KMS-11 (cell line): ENCODE data around the gene ZNF669.

Source experiments
- H2AFZ ChIP-seq: fragments of 200-600 bp; sonication (generic); 2 replicates; pipeline ENCODE4 v1.6.1; 2016; ENCODE audit warnings: antibody characterized with exemption, mixed run types, low read depth
- H3K27ac ChIP-seq: fragments of 200-600 bp; sonication (generic); 2 replicates; pipeline ENCODE4 v1.6.1; 2016; ENCODE audit warnings: mild to moderate bottlenecking, mixed run types
- H3K27me3 ChIP-seq: fragments of 200-600 bp; sonication (generic); 2 replicates; pipeline ENCODE4 v1.6.1; 2017; ENCODE audit warnings: mild to moderate bottlenecking, low read depth, mixed run types, moderate library complexity; ENCODE audit not compliant: insufficient read depth
- H3K36me3 ChIP-seq: fragments of 200-600 bp; sonication (generic); 2 replicates; pipeline ENCODE4 v1.6.1; 2017; ENCODE audit warnings: mild to moderate bottlenecking, mixed run types; ENCODE audit not compliant: insufficient read depth
- H3K4me1 ChIP-seq: fragments of 200-600 bp; sonication (generic); 2 replicates; pipeline ENCODE4 v1.6.1; 2016; ENCODE audit warnings: mild to moderate bottlenecking, low read depth, mixed run types; ENCODE audit not compliant: poor library complexity, severe bottlenecking
- H3K4me2 ChIP-seq: fragments of 200-600 bp; sonication (generic); 2 replicates; pipeline ENCODE4 v1.7.0; 2016; ENCODE audit warnings: mild to moderate bottlenecking, mixed run types
- H3K4me3 ChIP-seq: fragments of 200-600 bp; sonication (generic); IDR thresholded peaks from 2 replicates; pipeline ENCODE4 v1.6.1; 2017; ENCODE audit warnings: low read depth, low read length, mixed read lengths; ENCODE audit not compliant: insufficient read depth
- H3K79me2 ChIP-seq: fragments of 200-600 bp; sonication (generic); 2 replicates; pipeline ENCODE4 v1.6.1; 2016; ENCODE audit warnings: low read depth, mixed run types; ENCODE audit not compliant: insufficient read depth
- H3K9ac ChIP-seq: fragments of 200-600 bp; sonication (generic); 2 replicates; pipeline ENCODE4 v1.6.1; 2016; ENCODE audit warnings: mild to moderate bottlenecking, mixed run types
- H4K20me1 ChIP-seq: fragments of 200-600 bp; sonication (generic); 2 replicates; pipeline ENCODE4 v1.6.1; 2016; ENCODE audit warnings: mild to moderate bottlenecking, mixed run types; ENCODE audit not compliant: insufficient read depth
- TF ChIP-seq, protein P1 (sequence below): fragments of 200-600 bp; sonication (generic); conservative IDR thresholded peaks from 2 replicates; pipeline ENCODE4 v1.6.1; 2017; ENCODE audit warnings: low read depth, mild to moderate bottlenecking, antibody characterized with exemption, low read length, moderate library complexity, mixed read lengths

ZNF669 gene

DNA sequence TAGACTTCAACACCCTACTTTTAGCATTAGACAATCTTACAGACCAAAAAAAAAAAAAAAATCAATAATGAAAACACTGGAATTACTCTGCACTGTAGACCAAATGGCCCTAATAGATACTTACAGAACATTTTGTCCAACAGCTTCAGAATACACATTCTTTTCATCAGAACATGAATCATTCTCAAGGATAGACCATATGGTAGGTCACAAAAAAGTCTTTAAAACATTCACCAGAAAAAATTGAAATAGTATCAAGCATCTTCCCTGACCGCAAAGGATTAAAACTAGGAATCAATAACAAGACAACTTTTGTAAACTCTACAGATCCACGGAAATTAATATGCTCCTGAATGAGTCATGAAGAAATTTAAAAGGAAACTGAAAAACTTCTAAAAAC lies 48.1 kb downstream of the ZNF669 start:
- Histone ChIP-seq H3K4me1 (peaks cover 4% of the 10 kb centered on the region), H3K36me3 (no peaks in the 10 kb centered on the region), H4K20me1 (no peaks in the 10 kb centered on the region), H3K4me2 (no peak overlapping the region), H2AFZ (no peak overlapping the region), H3K27me3 (no peaks in the 10 kb centered on the region), H3K27ac (no peak overlapping the region), H3K4me3 (no peak overlapping the region), H3K9ac (no peak overlapping the region), H3K79me2 (peaks cover 56% of the 10 kb centered on the region; the same call in 1 of the 2 replicates)
- TF ChIP-seq, protein P1, sequence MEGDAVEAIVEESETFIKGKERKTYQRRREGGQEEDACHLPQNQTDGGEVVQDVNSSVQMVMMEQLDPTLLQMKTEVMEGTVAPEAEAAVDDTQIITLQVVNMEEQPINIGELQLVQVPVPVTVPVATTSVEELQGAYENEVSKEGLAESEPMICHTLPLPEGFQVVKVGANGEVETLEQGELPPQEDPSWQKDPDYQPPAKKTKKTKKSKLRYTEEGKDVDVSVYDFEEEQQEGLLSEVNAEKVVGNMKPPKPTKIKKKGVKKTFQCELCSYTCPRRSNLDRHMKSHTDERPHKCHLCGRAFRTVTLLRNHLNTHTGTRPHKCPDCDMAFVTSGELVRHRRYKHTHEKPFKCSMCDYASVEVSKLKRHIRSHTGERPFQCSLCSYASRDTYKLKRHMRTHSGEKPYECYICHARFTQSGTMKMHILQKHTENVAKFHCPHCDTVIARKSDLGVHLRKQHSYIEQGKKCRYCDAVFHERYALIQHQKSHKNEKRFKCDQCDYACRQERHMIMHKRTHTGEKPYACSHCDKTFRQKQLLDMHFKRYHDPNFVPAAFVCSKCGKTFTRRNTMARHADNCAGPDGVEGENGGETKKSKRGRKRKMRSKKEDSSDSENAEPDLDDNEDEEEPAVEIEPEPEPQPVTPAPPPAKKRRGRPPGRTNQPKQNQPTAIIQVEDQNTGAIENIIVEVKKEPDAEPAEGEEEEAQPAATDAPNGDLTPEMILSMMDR, result no peak

DNA sequence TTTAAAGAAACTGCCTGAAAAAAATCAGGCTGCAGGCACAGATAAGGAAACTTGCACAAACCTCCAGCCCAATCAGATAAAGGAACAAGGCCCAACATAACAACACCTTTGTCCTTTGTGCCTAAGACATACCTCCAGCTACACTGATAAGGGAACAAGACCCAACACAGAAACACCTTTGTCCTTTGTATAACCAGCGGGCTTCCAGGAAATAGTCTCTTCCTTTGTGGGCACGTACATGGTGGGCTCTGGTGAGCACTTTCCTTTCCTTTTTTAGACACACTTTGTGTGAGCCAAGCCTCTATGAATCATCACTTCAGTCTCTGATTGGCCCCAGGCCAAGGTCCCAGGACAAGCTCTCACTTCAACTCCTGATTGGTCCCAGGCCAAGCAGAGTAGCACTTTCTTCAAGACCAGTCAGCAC lies 49.2 kb downstream of the ZNF669 start:
- TF ChIP-seq, protein P1, result no peak

More for the DNA sequence above, 49.2 kb downstream of the ZNF669 start:
- Histone ChIP-seq H3K36me3 (no peaks in the 10 kb centered on the region), H3K4me2 (no peak overlapping the region), H3K27me3 (no peaks in the 10 kb centered on the region), H3K79me2 (peaks cover 56% of the 10 kb centered on the region; the same call in 1 of the 2 replicates), H3K4me1 (no peaks in the 10 kb centered on the region), H2AFZ (no peak overlapping the region), H3K9ac (no peak overlapping the region), H4K20me1 (no peaks in the 10 kb centered on the region), H3K27ac (no peak overlapping the region), H3K4me3 (no peak overlapping the region)
